PFSK-1 (cell line): ENCODE measurements around the gene RGS17.

Source experiments
- FOXP2 ChIP-seq: optimal IDR thresholded peaks from 2 replicates; pipeline ENCODE3; 2011; ENCODE audit warnings: borderline replicate concordance, control low read depth, inconsistent platforms; ENCODE audit not compliant: insufficient read depth; ENCODE audit errors: extremely low read length, extremely low read depth
- POLR2AphosphoS5 ChIP-seq: IDR thresholded peaks from 2 replicates; pipeline ENCODE4 v1.6.1; 2012; ENCODE audit warnings: low read depth, mild to moderate bottlenecking, control low read depth, low read length, moderate library complexity
- REST ChIP-seq, 2 experiments: IDR thresholded peaks; 2 replicates each; pipeline versions ENCODE4 v1.6.1 to v1.8.0; 2011 to 2012; ENCODE audit warnings: low read depth in 2 of 2, low read length in 2 of 2, control low read depth in 1 of 2, inconsistent platforms in 1 of 2, mild to moderate bottlenecking in 1 of 2, moderate library complexity in 1 of 2; ENCODE audit not compliant: insufficient read depth in 1 of 2
- SIN3A ChIP-seq: IDR thresholded peaks from 2 replicates; pipeline ENCODE4 v1.6.1; 2012; ENCODE audit warnings: mild to moderate bottlenecking, low read length, moderate library complexity, borderline replicate concordance; ENCODE audit not compliant: insufficient read depth
- TAF1 ChIP-seq: IDR thresholded peaks from 2 replicates; pipeline ENCODE4 v1.6.1; 2012; ENCODE audit warnings: low read length, control low read depth, borderline replicate concordance; ENCODE audit not compliant: insufficient read depth

RGS17 gene

GRCh38 chr6:153090241-153090930 is 40.7 kb downstream of the RGS17 start:
- 0 out of 2 replicates have a peak, but pooled peaks have one; percentile 44 for TF ChIP-seq TAF1
- peak in 1 of 2 experiments; percentile 61; a peak in 1 of 4 replicates for TF ChIP-seq REST (IDR thresholded peaks at IDR 0.05; ENCODE audit: insufficient read depth in 1 of 2, low read depth in 2 of 2, low read length in 2 of 2)
- TF ChIP-seq POLR2AphosphoS5 = no peak
- TF ChIP-seq SIN3A = peak; percentile 95; the same call in 1 of the 2 replicates
- peak; percentile 47 for TF ChIP-seq FOXP2

- TF ChIP-seq TAF1 (no peak), FOXP2 (no peak), REST (IDR thresholded peaks at IDR 0.05; ENCODE audit: insufficient read depth in 1 of 2, low read depth in 2 of 2, low read length in 2 of 2) (no peak), SIN3A (no peak), POLR2AphosphoS5 (no peak)
Measured at GRCh38 chr6:153088796-153089195, 42.3 kb downstream of the RGS17 start.

- TF ChIP-seq FOXP2 (no peak), SIN3A (no peak)
Measured at GRCh38 chr6:153087436-153087835, 43.6 kb downstream of the RGS17 start.

GRCh38 chr6:153086225-153086990 is 44.7 kb downstream of the RGS17 start:
- no peak for TF ChIP-seq POLR2AphosphoS5
- TF ChIP-seq REST (IDR thresholded peaks at IDR 0.05; ENCODE audit: insufficient read depth in 1 of 2, low read depth in 2 of 2, low read length in 2 of 2) = no peak
- no peak for TF ChIP-seq SIN3A
- TF ChIP-seq FOXP2 = no peak
- TF ChIP-seq TAF1 = no peak

GRCh38 chr6:153085239-153085638 is 45.8 kb downstream of the RGS17 start:
- no peak for TF ChIP-seq REST (IDR thresholded peaks at IDR 0.05; ENCODE audit: insufficient read depth in 1 of 2, low read depth in 2 of 2, low read length in 2 of 2)
- no peak for TF ChIP-seq POLR2AphosphoS5
- TF ChIP-seq FOXP2 = no peak
- TF ChIP-seq SIN3A = no peak
- TF ChIP-seq TAF1 = no peak
